ENCODE data around the gene HSPB8.

The HSPB8 gene

GRCh38 chr12:119171691-119172425 lies 6.9 kb upstream of the HSPB8 start:
- no peak for DNase-seq

DNA sequence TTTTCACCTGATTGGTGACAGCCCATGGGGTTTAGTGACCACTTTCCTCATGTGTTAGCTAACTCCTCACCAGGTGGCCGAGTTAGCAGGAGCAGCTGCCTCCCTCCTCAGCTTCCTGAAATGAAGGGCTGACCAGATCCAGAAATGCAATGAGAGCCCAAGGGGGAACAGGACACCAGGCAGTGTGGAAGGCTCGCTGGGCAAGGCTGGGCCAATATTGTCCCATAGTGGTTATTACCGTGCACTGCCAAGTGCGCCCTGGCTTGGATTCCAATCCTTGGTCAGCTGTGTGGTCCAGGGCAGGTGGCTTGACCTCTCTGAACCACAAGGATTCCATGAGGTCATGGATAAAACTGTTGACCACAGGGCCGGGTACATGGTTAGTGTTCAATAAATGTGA lies 3.6 kb upstream of the HSPB8 start:
- DNase-seq = no peak

GRCh38 chr12:119176267-119177055 lies 2.3 kb upstream of the HSPB8 start:
- no peak for DNase-seq

DNA sequence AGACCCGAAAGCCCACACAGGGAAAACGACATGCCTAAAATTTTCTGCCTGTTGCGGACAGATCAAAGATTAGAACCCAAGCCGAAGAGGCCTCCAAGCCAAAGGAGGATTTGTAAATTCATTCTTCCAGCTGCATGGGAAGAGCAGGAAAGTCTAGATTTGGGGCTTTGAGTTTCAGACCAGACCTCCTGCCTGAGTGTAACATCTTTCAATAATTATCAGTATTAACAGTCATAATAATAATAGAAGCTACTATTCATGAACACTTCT lies 1.7 kb upstream of the HSPB8 start:
- DNase-seq = no peak

DNA sequence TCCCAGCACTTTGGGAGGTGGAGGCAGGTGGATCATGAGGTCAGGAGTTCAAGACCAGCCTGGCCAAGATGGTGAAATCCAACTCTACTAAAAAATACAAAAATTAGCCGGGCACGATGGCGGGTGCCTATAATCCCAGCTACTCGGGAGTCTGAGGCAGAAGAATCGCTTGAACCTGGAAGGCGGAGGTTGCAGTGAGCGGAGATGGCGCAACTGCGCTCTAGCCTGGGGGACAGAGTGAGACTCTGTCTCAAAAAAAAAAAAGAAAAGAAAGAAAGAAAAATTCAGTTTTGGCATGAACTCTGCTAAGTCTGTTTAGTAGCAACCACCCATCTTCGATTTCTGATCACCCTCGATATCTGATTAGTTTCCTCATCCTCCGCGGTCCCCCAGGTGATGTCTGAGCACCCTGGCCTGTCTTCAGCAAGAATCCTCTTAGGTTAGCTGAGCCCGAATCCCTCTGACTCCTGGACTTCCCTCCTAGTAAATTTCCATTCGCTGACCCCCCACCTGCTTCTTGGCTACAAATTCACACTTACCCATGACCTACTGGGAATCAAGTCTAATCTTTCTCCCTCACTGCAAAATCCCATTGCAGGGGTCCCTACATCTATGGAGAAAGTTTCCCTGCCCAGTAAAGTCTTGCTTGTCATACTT lies 879 bp upstream of the HSPB8 start:
- DNase-seq = no peak

DNA sequence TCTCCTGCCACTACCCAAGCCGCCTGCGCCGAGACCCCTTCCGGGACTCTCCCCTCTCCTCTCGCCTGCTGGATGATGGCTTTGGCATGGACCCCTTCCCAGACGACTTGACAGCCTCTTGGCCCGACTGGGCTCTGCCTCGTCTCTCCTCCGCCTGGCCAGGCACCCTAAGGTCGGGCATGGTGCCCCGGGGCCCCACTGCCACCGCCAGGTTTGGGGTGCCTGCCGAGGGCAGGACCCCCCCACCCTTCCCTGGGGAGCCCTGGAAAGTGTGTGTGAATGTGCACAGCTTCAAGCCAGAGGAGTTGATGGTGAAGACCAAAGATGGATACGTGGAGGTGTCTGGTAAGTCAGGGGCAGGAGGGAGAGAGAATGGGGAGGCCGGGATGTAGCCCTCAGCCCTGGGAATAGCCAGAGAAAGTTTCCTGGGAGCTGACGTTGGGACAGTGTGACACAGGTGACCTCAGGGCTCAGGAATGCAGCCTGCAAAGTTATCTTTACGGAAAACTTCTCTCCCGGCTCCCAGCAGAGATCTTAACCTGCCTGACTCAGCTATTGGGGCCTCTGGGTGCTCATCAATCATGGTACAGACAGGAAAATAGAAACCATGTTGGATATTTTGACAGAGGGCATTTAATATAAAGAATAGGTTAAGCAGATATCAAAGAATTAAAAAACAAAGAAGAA lies 747 bp downstream of the HSPB8 start:
- DNase-seq = no peak

DNA sequence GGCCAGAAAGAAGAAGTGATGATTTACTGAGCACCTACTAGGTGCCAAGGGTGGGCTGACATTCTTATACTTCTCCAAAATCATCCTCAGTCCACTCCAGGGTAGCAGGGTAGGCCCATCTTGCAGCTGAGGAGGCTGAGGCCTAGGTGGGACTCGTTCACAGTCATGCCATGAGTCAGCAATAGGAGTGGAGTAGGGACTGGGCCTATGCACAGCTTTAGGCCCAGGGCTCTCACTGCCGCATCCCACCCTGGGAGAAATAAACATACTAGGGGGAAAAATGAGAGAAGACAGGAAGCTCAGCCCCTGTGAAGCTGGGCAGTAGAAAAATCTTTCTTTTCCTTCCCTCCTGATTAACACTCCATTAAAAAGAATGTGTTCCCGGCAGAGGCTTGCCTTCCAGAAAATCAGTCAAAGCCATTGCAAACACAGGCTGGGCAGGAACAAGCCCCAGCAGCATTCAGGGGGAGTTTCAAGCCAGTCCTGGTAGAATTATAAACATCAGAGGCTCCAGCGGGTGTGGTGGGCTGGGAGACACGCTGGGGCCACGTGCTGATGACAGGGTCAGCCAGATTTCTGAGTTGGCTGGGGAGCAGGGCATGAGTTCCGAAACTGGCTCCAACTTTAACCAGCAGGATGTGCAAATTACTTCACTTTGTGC lies 1.8 kb downstream of the HSPB8 start:
- no peak for DNase-seq

GRCh38 chr12:119181202-119181601 lies 2.5 kb downstream of the HSPB8 start:
- DNase-seq = no peak

GRCh38 chr12:119181944-119182343 lies 3.2 kb downstream of the HSPB8 start:
- DNase-seq = no peak

DNA sequence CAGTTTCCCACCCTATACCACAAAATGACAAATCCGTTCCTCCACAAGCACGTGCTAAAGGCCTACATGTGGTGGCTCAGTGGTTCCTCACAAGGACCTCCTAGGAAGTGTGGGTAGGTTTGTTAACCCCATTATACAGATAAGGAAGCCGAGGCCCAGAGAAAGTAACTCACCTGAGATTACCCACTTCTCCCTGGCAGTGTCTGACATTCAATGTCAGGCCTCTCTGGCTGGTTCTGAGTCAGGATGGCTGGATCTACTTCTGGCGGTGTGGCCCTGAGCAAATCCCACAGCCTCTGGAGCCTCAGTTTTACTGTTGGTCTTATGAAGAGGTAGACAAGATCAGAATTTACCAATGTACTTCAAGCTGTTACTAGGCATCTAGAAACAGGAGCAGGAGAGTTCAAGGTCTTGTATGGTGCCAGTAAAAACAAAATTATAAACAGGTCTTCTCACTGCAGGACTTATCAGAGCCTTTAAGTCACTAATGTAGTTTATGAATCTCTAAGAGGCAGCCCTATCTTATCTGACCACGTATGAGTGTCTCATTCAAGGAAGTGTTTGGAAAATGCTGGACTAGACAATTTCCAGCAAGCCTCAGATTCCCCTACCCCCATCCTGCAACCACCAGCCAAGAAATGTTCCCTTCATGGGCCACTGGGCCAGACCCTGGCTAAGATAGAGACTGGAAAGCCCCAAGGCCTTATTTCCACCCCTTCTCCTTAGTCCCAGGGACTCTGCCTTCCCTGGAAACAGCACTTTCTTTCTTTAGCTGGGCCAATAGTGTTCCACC lies 4.2 kb downstream of the HSPB8 start:
- DNase-seq = no peak

- DNase-seq = no peak
These were observed 5.4 kb downstream of the HSPB8 start for GRCh38 chr12:119183942-119184695.

DNA sequence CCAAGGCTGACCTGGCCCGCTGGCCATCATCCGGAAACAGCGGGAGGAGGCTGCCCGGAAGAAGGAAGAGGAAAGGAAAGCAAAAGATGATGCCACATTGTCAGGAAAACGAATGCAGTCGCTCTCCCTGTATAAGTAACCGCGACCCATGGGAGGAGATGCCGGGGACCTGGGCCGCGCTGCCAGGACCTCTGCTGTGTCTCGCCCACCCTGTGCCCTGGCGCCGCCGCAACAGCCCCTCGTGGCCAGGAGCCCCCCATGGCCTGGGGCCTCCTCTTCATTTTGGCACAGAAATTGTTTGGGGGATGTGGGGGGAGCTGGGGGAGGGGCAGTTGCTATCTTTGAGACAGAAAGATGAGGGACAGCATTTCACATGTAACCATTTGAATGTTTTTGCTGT lies 16.5 kb downstream of the HSPB8 start:
- no peak for DNase-seq

- DNase-seq = no peak
These were observed 19.7 kb downstream of the HSPB8 start for GRCh38 chr12:119198440-119198839.

DNA sequence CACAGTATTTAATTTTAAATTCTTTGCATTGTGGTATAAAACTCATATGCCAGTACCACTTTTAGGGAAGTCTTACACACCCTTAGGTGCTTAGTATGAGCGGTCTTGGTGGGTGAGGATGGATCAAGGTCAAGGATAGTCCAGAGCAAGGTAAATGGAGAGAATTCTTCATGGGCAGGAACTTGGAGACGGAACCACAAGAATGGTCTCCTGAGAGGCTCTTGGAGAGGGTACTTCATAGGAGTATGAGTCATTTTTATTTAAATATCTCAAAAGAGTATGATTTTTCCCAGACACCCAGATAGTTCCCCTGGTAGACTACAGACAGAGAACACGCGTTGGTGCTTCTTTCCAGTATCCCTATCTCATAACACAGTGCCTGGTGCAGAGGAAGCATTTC lies 21.9 kb downstream of the HSPB8 start:
- no peak for DNase-seq

DNA sequence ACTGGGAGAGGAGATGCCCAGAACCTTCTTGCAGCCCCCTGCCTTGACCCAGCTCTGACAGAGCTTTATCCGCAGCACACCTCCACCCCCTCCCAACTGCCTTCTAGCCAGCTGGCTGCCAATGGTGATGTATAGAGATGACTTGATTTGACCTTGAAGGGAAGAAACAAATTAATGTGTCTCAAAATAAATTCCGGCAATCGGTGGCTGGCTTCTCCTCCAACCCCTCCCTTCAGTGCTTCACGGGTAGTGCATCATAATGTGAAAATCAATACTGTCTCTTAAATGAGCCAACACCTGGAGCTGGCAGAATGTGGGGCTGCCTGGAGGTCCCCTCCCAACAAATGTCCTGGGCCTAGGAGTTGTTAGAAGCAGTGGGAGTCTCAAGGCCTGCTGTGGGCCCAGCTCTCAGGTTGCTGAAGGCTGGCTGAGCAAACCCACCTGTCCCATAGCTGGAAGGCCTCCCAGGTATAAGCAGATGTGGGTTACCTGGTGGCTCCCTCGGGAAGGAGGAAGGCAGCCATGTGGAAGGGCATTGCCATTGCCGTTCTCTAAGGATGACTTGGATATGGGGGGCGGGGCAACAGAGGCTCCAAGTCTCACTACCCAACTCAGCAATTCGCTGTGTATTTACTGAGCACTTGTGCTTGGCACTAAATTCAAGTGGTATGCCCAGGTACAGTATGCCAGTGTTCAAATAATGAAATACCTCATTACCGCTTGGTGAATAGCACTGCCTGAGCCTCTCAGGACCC lies 23.2 kb downstream of the HSPB8 start:
- DNase-seq = no peak

- no peak for DNase-seq
These were observed 23.8 kb downstream of the HSPB8 start for GRCh38 chr12:119202544-119202943.

- no peak for DNase-seq
These were observed 25.4 kb downstream of the HSPB8 start for GRCh38 chr12:119204131-119204530.

DNA sequence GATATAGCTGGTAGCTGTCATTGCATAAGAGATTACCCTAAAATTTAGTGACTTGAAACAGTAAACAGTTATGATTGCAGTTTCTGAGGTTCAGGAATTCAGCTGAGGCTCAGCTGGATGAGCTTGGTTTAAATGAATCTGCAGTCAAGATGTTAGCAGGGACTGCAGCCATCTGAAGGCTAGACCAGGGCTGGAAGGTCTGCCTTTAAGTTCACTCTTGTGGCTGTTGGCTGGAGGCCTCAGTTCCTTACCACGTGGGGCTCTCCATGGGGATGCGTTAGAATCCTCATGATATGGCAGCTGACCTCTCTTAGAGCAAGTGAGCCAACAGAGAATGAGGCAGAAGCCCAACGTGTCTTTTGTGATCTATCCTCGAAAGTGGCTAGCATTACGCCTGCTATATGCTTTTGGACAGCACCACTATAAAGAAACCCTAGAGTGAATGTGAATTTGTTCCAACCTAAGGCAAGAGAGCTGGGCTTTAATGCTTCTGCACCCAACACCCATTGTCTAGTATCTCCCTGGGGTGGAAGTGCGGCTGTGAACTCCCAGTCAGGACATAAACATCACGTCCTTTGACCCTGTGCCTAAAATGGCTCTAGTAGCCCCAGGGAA lies 26.0 kb downstream of the HSPB8 start:
- DNase-seq = no peak

- DNase-seq = no peak
These were observed 27.8 kb downstream of the HSPB8 start for GRCh38 chr12:119206348-119207062.

Measured in activated CD8-positive, alpha-beta memory T cell treated with anti-CD3 and anti-CD28 coated beads, Interleukin-2, amount 50 U/mL, for 48 hours (primary cell).